ENCODE data around the gene UNC119.

The UNC119 gene

GRCh38 chr17:28552176-28552999 is at the start of gene UNC119:
TSS of gene UNC119 (minus strand) at chr17:28552624. CDS start at chr17:28552557, 67 bp downstream.
- no peak for TF ChIP-seq CTCF (conservative IDR thresholded peaks at IDR 0.05; ENCODE audit: low read length)
- no peak for TF ChIP-seq EZH2phosphoT487 (IDR thresholded peaks at IDR 0.05; ENCODE audit: borderline replicate concordance)
- peak within 1 kb of the TSS; percentile 85 for H3K4me3 ChIP-seq (ENCODE audit: low read length, poor library complexity, severe bottlenecking)
- H4K20me1 ChIP-seq (ENCODE audit: insufficient read depth, low read length, poor library complexity, severe bottlenecking), result peaks cover 11% of the 10 kb centered on the region
- H3K9ac ChIP-seq (ENCODE audit: low read depth, low read length, poor library complexity, severe bottlenecking), result peak within 1 kb of the TSS; percentile 75
- H3K4me2 ChIP-seq (ENCODE audit: low read depth, low read length, poor library complexity, severe bottlenecking), result peak within 1 kb of the TSS; percentile 94
- no peaks in the 10 kb centered on the region for H3K9me2 ChIP-seq (replicated peaks; ENCODE audit: low read depth, low read length)
- H2AFZ ChIP-seq (ENCODE audit: low read length), result peak within 1 kb of the TSS; percentile 59; the same call in 1 of the 2 replicates
- H3K36me3 ChIP-seq (ENCODE audit: insufficient read depth, low read length), result peaks cover 41% of the 10 kb centered on the region; the same call in 1 of the 2 replicates
- no peaks in the 10 kb centered on the region for H3K27me3 ChIP-seq (ENCODE audit: insufficient read depth, low read length, poor library complexity, severe bottlenecking)
- H3K9me3 ChIP-seq (ENCODE audit: insufficient read depth, low read depth, low read length), result no peaks in the 10 kb centered on the region
- peaks cover 42% of the 10 kb centered on the region for H3K4me1 ChIP-seq (ENCODE audit: insufficient read depth, low read length, poor library complexity, severe bottlenecking)
- peaks cover 15% of the 10 kb centered on the region for H3K79me2 ChIP-seq (ENCODE audit: insufficient read depth, low read length)
- no peaks in the 10 kb centered on the region for H3F3A ChIP-seq (ENCODE audit: low read depth)

- H3K9me3 ChIP-seq (ENCODE audit: insufficient read depth, low read depth, low read length), result no peaks in the 10 kb centered on the region
- H3K36me3 ChIP-seq (ENCODE audit: insufficient read depth, low read length), result no peaks in the 10 kb centered on the region
- peak overlapping the region; percentile 95 for H3K9ac ChIP-seq (ENCODE audit: low read depth, low read length, poor library complexity, severe bottlenecking)
- TF ChIP-seq EZH2phosphoT487 (IDR thresholded peaks at IDR 0.05; ENCODE audit: borderline replicate concordance), result no peak
- TF ChIP-seq CTCF (conservative IDR thresholded peaks at IDR 0.05; ENCODE audit: low read length), result no peak
- H2AFZ ChIP-seq (ENCODE audit: low read length), result peak overlapping the region; percentile 68
- no peaks in the 10 kb centered on the region for H3K27me3 ChIP-seq (ENCODE audit: insufficient read depth, low read length, poor library complexity, severe bottlenecking)
- H3K4me2 ChIP-seq (ENCODE audit: low read depth, low read length, poor library complexity, severe bottlenecking), result peak overlapping the region; percentile 93
- peaks cover 19% of the 10 kb centered on the region for H3K4me1 ChIP-seq (ENCODE audit: insufficient read depth, low read length, poor library complexity, severe bottlenecking)
- peaks cover 38% of the 10 kb centered on the region for H3K79me2 ChIP-seq (ENCODE audit: insufficient read depth, low read length)
- no peaks in the 10 kb centered on the region for H4K20me1 ChIP-seq (ENCODE audit: insufficient read depth, low read length, poor library complexity, severe bottlenecking)
- no peaks in the 10 kb centered on the region for H3K9me2 ChIP-seq (replicated peaks; ENCODE audit: low read depth, low read length)
- H3K4me3 ChIP-seq (ENCODE audit: low read length, poor library complexity, severe bottlenecking), result peak overlapping the region; percentile 95
- H3F3A ChIP-seq (ENCODE audit: low read depth), result no peaks in the 10 kb centered on the region
Measured at GRCh38 chr17:28599311-28600184, 47.1 kb upstream of the UNC119 start.

GRCh38 chr17:28598799-28599310 is 46.4 kb upstream of the UNC119 start, which contains the start of gene SPAG5:
TSS of gene SPAG5 (minus strand) at chr17:28599025. CDS start at chr17:28598946, 79 bp downstream.
- H3K9ac ChIP-seq (ENCODE audit: low read depth, low read length, poor library complexity, severe bottlenecking), result peak within 1 kb of the TSS; percentile 95
- H3K36me3 ChIP-seq (ENCODE audit: insufficient read depth, low read length), result no peaks in the 10 kb centered on the region
- H4K20me1 ChIP-seq (ENCODE audit: insufficient read depth, low read length, poor library complexity, severe bottlenecking), result no peaks in the 10 kb centered on the region
- H3K4me2 ChIP-seq (ENCODE audit: low read depth, low read length, poor library complexity, severe bottlenecking), result peak within 1 kb of the TSS; percentile 93
- peak within 1 kb of the TSS; percentile 83 for H2AFZ ChIP-seq (ENCODE audit: low read length)
- peaks cover 21% of the 10 kb centered on the region for H3K4me1 ChIP-seq (ENCODE audit: insufficient read depth, low read length, poor library complexity, severe bottlenecking)
- no peaks in the 10 kb centered on the region for H3K9me3 ChIP-seq (ENCODE audit: insufficient read depth, low read depth, low read length)
- peaks cover 43% of the 10 kb centered on the region for H3K79me2 ChIP-seq (ENCODE audit: insufficient read depth, low read length)
- no peaks in the 10 kb centered on the region for H3K9me2 ChIP-seq (replicated peaks; ENCODE audit: low read depth, low read length)
- no peak for TF ChIP-seq CTCF (conservative IDR thresholded peaks at IDR 0.05; ENCODE audit: low read length)
- no peak for TF ChIP-seq EZH2phosphoT487 (IDR thresholded peaks at IDR 0.05; ENCODE audit: borderline replicate concordance)
- no peaks in the 10 kb centered on the region for H3K27me3 ChIP-seq (ENCODE audit: insufficient read depth, low read length, poor library complexity, severe bottlenecking)
- peak within 1 kb of the TSS; percentile 95 for H3K4me3 ChIP-seq (ENCODE audit: low read length, poor library complexity, severe bottlenecking)
- H3F3A ChIP-seq (ENCODE audit: low read depth), result no peaks in the 10 kb centered on the region
